EL (cell line): Measurements from ENCODE around the gene OR2G3.

Experiments used
- DNase-seq: peaks from one replicate; pipeline ENCODE4 v3.0.0-alpha.2; 2016

Gene OR2G3

DNA sequence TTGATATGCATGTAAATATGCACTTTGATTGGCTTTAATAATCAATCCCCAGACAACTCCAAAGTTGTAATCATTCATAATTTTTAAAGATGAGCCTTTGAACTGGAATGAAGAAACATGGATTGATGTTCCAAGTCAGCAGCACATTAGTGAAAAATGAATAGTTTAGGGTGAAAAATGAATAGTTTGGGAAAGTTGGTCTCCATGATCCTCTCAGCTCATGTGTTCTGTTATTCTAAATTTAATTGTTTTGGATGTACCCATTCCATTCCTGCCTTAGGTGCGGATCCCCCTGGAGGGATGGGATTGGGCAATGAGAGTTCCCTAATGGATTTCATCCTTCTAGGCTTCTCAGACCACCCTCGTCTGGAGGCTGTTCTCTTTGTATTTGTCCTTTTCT is at the start of gene OR2G3:
TSS of gene OR2G3 (plus strand) at position 301 of the 400 bp plus-strand sequence. CDS start at position 301, 0 bp downstream.
- no peak for DNase-seq

DNA sequence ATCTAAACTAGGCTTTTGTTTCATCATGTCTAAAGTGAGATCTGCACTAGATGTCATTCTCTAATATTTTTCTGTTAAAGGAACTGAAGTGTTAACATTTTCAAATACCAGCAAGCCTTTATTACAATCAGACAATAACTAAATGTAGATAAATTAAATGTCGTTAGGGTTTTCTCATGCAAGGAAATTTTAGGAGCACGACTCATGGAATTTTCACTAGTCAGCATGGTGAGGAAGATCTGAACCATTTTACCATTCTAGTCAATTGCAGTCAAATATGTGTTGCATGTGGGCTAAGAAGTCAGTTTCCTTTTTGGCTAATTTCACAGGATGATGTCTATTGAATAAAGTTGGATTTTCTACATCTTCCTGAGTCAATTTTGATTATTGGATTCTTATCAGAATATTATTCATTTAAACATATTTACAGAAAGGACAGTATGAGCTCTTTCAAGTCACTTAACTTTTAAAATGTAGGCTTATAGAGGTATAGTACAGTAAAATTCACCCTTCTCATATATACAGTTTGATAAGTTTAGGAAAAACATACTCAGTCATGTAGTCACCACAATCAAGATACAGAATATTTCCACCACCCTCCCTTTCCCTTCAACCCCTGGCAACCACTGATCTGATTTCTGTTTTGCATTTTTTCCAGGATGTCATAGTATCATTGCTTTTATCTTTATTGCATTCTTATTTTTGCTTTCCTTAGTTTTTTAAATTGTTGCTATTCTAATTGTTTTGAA is 47.3 kb upstream of the OR2G3 start:
- DNase-seq, result no peak

DNA sequence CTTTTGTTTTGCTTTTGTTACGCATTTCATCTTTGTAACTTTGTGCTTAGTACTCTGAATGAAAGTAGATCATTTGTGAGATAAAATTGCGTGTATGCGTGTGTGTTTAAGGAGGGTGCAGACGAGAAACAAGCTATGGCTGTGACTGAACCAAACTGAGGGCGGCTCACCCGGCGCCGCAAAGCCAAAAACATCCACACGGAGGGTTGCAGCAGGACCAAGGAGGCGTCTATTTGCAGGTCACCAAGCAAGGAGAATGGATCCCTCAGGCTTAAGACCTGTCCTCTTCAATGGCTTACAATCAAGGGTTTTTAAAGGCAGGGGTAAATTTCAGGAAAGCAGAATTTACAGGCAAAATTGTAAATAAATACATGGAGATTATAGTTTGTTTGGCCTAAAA is 43.7 kb upstream of the OR2G3 start:
- DNase-seq, result no peak

DNA sequence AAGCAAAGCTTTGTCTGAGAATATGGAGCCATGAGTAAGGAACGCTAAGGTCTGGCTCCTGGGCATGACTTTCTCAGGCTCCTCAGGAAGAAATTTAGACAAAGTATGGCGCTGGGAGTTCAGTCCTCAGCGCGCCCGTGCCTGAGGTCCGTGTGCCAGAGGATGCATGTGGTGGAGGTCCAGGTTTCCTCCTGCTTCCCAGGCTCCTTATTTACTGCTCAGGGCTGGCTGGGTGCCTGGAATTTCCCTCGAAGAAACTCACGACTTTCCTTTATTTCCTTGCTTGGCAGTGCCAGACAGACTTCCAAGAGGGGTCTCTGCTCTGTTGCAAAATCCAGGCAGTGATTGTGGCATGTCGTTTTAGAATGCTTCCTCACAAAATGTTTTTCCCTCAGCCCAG is 43.2 kb upstream of the OR2G3 start:
- no peak for DNase-seq

DNA sequence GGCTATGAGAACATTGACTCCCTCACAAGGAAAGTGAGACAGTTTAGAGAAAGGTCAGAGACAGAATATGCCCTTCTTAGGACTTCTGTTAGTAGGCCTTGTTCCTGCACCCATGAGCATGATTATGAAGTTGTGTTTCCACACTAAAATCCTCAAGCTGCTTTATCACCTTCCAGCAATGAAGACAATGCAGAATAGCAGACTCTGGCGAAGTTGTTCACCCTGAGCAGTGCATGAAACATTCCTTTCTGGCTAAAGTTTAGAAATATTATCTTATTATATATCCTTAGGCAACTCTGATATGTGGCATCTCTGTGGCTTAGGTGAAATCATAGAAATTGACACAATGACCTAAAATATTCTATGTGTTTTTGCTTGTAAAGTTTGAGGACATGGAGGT is 31.1 kb upstream of the OR2G3 start:
- DNase-seq, result no peak

DNA sequence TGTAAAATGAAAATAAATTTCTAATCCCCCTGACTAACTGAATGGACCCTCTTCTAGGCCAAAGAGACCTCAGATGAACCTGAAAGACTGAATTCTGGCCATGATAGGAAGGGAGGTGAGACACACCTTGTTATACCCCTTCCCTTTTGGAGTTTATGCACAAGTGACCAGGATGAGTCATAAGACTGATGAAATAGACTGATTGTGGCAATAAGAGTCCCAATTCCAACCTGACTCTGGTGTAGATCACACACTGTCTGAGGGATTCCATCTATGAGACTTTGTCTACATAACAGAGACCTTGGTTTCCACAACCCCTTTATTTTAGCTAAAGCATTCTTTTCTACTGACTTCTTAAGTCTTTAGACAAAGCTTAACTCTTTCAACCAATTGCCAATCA is 30.7 kb upstream of the OR2G3 start:
- DNase-seq, result no peak

DNA sequence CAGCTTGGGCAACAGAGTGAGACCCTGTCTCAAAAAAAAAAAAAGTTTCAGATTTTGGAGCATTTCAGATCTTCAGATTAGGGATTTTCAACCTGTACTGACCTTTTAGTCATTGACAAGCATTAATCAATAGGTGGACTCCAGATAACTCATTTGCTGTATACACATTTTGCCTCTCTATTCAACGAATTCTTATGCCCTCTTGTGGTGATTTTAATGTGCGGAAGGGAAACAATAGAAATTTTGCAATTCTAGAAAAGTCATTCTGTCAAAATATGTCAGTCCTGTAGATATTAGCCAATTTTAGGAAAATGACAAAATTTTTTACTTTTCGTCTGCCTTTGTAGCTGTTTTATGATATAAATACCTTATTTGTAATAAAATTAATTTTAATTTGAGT is 28.9 kb upstream of the OR2G3 start:
- DNase-seq, result peak; percentile 10

DNA sequence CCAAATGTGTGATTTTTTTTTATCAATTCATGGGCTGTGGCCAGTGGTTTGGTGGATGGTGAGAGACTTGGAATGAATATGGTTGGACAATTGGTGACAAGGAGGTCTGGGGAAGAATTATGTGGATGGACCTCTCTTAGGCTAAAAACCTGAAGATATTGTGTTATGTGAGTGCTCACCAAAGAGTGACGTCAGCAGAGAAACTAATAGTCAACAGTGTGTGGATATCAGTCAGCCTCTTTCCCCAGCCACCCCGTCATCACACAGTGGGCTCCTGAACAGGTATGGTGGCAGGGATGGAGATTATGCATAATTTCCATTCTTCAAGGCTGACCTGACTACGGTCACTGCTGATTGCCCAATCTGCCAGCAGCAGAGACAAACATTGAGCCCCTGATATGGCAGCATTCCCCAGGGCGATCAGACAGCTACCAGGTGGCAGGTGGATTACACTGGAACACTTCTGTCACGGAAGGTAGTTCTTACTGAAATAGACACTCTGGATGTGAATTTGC is 26.4 kb upstream of the OR2G3 start:
- DNase-seq, result no peak

DNA sequence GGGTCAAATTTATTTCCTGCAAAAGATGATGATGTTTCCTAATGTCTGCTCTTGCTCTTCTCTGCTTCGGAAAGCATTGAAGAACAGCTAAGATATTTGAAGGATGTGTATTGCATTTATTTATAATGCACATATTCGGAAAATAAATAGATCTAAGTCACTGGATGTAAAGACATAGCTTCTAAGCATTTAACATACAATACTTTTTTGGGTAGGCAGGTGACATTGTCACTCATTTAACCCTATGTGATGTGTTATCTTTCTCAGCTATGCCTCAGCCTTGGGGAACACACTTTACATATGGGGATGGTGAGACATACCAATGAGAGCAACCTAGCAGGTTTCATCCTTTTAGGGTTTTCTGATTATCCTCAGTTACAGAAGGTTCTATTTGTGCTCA is 17.3 kb upstream of the OR2G3 start, which contains the start of gene OR2G2:
TSS of gene OR2G2 (plus strand) at position 301 of the 400 bp plus-strand sequence. CDS start at position 301, 0 bp downstream.
- DNase-seq, result no peak

DNA sequence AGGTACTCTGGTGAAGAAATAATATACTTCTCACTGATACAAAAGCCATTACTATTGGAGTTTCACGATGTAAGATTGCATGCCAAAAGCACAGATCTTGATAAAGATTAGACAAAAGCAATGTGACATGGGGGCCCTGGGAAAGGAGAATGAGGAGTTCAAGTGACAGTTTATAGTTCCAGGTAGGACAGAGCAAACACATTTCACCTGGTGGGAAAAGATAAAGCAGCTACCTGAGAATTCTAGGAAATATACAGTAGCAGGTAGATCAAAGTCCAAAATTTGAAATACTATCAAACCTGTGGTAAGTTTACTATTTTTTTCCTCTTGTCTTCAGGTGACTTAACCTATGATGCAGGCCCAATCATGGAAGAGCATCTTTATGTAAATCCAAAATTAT is 8.0 kb downstream of the OR2G3 start:
- DNase-seq, result no peak

DNA sequence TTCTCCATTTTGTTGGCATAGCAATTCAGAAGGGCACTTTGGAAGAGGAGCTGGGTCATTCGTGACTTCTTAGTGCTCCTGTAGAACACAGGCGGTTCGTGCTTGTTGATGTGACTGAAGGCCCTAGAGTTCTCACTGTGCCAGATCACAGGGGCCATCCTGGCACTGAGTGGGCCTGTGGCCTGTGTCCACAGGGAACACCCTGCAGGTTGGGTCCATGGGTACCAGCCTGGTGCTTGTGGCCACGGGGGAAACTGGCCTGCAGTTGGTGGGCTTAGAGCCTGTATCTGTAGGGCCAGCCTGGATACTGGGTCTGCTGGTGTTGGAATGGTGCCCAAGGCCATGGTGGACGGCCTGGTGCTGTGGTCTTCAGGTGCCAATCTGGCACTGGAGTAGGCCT is 9.2 kb downstream of the OR2G3 start:
- no peak for DNase-seq

DNA sequence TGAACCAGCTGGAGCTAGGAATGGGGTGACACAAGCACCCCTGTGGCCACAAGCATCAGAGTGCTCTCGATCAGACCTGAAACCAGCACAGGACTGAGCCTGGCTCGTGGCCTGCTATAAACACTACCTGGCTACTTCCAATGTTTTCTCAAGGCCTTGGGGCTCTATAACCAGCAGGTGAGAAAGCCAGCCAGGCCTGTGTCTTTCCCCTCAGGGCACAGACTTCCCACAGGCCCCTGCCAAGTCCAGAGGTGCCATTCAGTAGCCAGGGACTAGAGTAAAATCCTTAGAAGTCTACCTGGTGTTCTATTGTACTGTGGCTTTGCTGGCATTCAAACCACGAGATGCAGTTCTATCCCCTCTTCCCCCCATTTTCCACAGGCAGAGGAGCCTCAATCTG is 22.6 kb downstream of the OR2G3 start:
- DNase-seq, result no peak

DNA sequence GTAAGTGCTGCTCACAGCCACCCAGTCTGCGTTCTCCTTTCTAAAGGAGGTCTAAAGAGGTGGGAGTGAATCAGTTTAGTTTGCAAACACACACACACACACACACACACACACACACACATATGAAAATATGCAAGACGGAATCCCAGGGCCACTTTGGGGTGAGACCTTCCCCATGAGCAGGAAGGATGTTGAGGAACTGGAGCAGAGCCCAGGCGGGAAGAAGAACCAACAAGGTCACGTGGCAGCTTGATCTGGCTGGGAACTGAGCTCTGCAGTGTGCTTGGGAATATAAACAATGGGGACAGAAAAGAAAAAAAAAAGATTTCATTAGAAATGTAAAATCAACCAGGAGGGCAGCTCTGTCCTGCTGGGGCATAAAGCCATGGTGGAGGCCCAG is 32.6 kb downstream of the OR2G3 start:
- DNase-seq, result no peak

DNA sequence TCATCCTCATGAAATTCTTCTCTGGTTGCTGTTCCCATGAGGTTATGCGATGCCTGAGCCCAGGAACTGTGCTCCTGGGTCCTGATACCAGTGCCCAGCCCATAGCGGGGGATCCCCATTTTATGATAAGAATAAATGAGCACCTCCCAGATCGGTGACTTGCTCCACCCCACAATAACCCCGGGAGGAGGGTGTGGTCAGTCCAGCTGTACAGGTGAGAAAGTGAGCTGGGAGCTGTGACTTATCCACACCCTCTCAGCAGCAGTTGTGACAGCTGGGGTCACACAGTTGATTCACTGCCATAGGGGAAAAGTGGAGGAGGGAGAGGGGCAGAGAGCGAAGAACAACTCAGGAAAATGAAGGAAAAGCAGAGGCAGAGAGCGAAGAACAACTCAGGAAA is 33.4 kb downstream of the OR2G3 start:
- no peak for DNase-seq

DNA sequence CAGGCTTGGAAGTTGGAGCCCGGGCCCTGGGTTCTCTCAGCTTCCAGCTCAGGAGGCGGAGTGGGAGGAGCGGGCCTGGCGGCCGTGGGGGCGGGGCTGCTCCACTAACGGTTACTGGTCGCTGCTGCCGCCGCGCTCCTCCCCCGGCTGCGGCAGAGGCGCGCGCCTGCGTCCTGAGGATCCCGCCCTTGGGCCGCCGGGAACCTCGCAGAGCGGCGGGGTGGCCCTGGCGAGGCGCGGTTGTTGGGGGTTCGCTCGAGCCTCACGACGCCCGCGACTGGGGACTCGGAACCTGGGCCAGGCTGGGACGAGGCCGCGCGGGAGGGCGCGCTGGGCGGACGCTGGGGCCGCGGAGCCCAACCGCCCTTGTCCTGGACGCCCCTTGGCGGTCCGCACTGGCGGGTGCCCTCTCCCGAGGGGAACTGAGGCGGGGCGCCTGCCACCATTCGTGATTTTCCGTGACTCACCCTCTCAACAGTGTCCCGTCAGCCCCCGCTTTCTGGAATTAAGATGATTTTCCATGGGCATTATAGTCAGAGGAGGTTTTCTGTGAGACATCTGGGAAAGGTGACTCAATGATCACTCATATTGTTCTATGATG is 34.1 kb downstream of the OR2G3 start:
- DNase-seq, result no peak

DNA sequence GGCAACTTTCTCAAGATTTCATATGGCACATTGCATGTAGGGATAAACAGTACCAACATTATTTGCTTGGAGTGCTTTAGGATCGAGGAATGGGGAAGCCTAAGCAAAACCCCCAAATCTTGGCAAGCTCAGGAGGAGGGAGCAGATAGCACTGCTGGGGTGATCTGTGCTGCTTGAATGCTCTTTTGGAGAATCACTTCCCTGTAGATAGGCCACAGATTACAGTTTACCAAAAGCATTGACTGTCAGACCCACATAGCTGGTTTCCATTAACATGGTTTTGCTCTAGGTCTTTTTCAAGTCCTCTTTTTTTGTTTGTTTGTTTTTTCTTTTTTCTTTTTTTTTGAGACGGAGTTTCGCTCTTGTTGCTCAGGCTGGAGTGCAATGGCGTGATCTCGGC is 37.4 kb downstream of the OR2G3 start:
- DNase-seq, result no peak

DNA sequence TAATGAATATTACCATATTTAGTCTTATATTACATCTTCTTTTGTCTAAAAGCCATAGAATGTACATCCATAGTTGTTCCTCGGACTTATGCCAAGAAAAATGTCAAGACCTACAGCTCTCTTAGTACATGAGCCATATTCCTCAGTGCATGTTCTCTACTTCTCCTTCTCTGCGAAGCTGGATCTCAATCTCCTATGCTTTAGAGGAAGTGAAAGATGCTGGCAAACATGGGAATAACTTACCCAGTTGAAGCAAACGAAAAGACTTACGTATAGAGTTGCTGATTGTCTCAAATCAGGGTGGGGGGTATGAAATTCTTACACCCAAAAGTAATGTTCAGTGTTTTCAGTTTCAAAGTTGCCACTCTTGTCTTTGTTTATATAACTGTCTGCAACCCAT is 41.5 kb downstream of the OR2G3 start:
- no peak for DNase-seq

DNA sequence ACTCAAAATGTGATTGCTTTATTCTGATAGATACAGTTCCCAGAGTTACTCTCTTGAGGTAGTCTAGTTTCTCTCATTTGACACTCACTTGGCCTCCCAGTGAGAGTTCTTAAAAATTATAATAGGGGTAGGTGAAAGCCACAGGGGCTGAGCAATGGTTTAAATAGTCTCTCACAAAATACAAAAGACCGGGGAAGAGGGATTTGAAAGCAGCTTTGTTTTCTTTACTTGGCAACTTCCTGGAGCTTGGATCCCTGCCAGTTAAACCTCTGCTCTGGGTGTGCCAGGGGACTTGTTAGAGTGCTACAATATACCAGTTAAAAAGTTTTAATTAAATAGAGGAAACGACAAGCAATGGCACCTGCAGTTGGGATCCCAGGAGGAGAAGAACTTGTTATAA is 42.5 kb downstream of the OR2G3 start:
- no peak for DNase-seq

DNA sequence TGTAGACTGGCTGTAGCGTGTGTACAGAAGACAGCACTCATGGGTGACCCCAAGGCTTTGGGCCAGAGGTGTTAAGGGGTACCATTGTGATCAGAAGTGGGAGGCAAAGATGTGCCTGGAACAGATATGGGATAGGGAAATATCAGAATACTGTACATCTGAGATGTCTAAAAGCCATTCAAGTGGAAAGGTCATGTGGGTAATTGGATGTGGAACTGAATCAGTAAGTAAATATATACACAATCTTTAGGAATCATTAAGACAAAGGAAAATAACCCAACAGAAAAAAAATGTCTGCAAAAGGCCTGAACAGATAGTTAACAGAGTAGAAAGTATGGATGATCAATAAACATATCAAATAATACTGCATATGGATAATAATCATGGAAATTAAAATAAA is 47.7 kb downstream of the OR2G3 start:
- DNase-seq, result no peak
